Esophagus squamous epithelium (tissue), 4 donors: ENCODE results near the gene NCS1.

Experiments used
- POLR2A ChIP-seq, 4 donors: fragments of 450-650 bp; IDR thresholded peaks; one replicate each; pipeline ENCODE4 v1.6.1; 2017; ENCODE audit warnings: antibody characterized with exemption in 4 of 4, mild to moderate bottlenecking in 4 of 4, moderate library complexity in 3 of 4
- TF ChIP-seq, protein P1 (sequence below), 6 experiments: fragments of 450-650 bp in 4 of 6; fragments of 200-600 bp in 2 of 6; sonication (generic) in 2 of 6; IDR thresholded peaks; one replicate each; pipeline ENCODE4 v1.5.1; 2016 to 2019; ENCODE audit warnings: antibody characterized with exemption in 6 of 6, mild to moderate bottlenecking in 4 of 6, moderate library complexity in 4 of 6

DNA sequence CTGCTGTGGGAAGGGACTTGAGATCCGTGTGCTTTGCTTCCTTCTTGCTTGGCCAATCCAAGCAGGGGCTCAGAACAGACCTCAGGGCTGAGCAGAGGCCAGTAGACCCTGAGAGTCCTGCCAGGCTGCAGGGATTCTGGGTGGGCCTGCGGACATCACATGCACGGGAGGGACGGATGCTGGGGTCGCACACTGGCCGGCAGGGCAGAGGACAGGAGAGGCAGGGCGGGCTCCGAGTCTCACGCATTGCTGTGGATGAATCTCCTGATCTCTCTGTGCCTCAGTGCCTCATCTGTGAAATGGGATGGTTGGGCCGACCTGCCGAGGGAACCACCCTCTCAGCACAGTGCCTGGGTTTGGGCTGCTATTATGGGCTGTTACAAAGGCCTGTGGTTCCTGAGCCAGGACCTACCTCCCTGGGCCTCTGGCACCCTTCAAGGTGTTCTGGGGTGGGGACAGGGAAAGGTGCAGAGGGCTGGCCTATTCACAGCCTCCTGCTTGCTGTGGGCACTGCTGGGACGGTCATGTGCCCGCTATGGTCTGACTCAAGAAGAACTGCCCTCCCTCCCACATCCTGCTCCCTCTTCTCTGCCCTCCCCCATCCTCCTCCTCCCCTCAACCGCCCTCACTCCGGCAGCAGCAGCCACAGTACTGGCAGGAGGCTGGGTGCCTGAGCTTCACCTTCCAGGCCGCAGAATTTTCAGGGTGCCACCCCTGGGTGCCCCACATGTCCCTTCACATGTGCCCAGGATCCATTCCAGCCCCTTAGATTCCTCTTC is 43.3 kb downstream of the NCS1 start:
- TF ChIP-seq, protein P1, sequence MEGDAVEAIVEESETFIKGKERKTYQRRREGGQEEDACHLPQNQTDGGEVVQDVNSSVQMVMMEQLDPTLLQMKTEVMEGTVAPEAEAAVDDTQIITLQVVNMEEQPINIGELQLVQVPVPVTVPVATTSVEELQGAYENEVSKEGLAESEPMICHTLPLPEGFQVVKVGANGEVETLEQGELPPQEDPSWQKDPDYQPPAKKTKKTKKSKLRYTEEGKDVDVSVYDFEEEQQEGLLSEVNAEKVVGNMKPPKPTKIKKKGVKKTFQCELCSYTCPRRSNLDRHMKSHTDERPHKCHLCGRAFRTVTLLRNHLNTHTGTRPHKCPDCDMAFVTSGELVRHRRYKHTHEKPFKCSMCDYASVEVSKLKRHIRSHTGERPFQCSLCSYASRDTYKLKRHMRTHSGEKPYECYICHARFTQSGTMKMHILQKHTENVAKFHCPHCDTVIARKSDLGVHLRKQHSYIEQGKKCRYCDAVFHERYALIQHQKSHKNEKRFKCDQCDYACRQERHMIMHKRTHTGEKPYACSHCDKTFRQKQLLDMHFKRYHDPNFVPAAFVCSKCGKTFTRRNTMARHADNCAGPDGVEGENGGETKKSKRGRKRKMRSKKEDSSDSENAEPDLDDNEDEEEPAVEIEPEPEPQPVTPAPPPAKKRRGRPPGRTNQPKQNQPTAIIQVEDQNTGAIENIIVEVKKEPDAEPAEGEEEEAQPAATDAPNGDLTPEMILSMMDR (IDR thresholded peaks at IDR 0.05): no peak
- no peak for TF ChIP-seq POLR2A (IDR thresholded peaks at IDR 0.05)
